ENCODE data around the gene UCK2. TPM values are rescaled to one million over a fixed set of nuclear protein-coding genes. Genes with fewer than 3 reads are reported as not detected.

UCK2 gene
- total RNA-seq, 1 donor from 2014 or later: 14.7 TPM

DNA sequence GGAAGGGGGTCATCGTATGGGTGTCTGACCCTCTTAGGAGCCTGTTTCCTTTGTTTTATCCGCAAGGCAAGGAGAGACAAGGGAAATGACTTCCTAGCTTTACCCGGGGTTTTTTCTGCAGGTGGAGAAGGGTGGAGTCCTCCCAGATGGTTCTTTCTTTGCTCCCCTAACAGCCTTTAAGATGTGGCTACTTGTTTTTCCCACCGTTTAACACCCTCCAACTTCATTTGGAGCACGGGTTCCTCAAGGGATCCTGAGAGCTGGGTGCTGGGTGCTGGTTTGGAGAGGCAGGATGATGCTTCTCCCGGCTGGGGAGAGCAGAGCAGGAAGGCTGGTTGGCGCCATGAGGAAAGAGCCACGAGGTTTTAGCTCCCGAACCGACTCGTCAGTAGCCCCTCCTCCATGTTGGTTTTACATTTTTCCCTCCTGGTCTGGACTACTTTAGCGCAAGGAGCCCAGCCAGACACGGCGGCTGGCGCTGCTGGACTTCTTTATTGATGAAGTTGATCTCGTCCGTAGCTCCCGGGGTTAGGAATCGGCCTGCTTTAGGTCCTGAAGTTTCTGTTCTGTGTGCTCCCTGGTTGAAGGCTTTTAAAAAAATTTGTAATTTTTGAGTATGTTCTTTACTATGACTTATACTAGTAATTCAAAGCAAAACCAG, 1.4 kb downstream of the UCK2 start:
- no peaks in the 10 kb centered on the region for H3K9me3 ChIP-seq
- no peak for TF ChIP-seq CTCF (IDR thresholded peaks at IDR 0.05)
- intact Hi-C loops (cut with DNase I): no loop called here
- no peaks in the 10 kb centered on the region for H3K36me3 ChIP-seq
- DNase-seq (peak; percentile 62), ATAC-seq (peak; percentile 38)
- H3K27ac ChIP-seq: peak overlapping the region; percentile 80
- H3K4me3 ChIP-seq: peak overlapping the region; percentile 85
- no peaks in the 10 kb centered on the region for H3K27me3 ChIP-seq
- H3K4me1 ChIP-seq: peaks cover 10% of the 10 kb centered on the region

- Histone ChIP-seq H3K27ac (no peak overlapping the region), H3K9me3 (no peaks in the 10 kb centered on the region), H3K36me3 (no peaks in the 10 kb centered on the region), H3K4me3 (no peak overlapping the region), H3K4me1 (peaks cover 10% of the 10 kb centered on the region), H3K27me3 (no peaks in the 10 kb centered on the region)
- DNase-seq (no peak), ATAC-seq (no peak)
- intact Hi-C loops (cut with DNase I): no loop called here
- no peak for TF ChIP-seq CTCF (IDR thresholded peaks at IDR 0.05)
These were observed 2.5 kb downstream of the UCK2 start for GRCh38 chr1:165829888-165830287.

GRCh38 chr1:165831146-165831545, 3.7 kb downstream of the UCK2 start:
- Histone ChIP-seq H3K4me3 (no peak overlapping the region), H3K4me1 (peaks cover 10% of the 10 kb centered on the region), H3K27ac (no peak overlapping the region), H3K27me3 (no peaks in the 10 kb centered on the region), H3K9me3 (no peaks in the 10 kb centered on the region), H3K36me3 (no peaks in the 10 kb centered on the region)
- intact Hi-C loops (cut with DNase I): no loop called here
- ATAC-seq (no peak), DNase-seq (no peak)
- no peak for TF ChIP-seq CTCF (IDR thresholded peaks at IDR 0.05)

DNA sequence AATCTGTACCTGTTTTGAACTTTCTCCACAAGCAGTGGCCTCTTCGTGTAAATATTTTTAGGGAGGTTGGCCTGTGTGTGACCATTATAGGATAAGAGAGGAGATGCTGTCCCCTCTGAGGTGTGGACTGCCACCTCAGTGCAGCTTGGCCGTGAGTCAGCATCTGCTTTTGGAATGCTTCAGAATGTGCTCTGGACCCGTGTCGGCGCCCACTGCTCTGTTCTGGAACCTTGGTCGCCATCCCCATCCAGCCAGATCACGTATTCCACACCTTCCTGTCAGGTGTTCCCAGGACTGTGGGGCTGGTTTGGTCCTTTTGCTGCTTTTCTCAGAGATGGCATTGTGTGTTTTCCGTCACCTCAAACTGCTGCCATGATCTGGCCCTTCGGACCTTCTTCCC, 5.5 kb downstream of the UCK2 start:
- no peak for DNase-seq
- no peak overlapping the region for H3K4me3 ChIP-seq
- no peaks in the 10 kb centered on the region for H3K9me3 ChIP-seq
- intact Hi-C loops (cut with DNase I): no loop called here
- H3K36me3 ChIP-seq: no peaks in the 10 kb centered on the region
- peaks cover 20% of the 10 kb centered on the region for H3K4me1 ChIP-seq
- TF ChIP-seq CTCF (IDR thresholded peaks at IDR 0.05): no peak
- ATAC-seq: no peak
- no peak overlapping the region for H3K27ac ChIP-seq
- H3K27me3 ChIP-seq: no peaks in the 10 kb centered on the region

GRCh38 chr1:165833358-165833757, 5.9 kb downstream of the UCK2 start:
- Histone ChIP-seq H3K27ac (no peak overlapping the region), H3K4me1 (peaks cover 21% of the 10 kb centered on the region), H3K9me3 (no peaks in the 10 kb centered on the region), H3K27me3 (no peaks in the 10 kb centered on the region), H3K4me3 (no peak overlapping the region), H3K36me3 (no peaks in the 10 kb centered on the region)
- intact Hi-C loops (cut with DNase I): no loop called here
- DNase-seq: no peak
- no peak for ATAC-seq
- no peak for TF ChIP-seq CTCF (IDR thresholded peaks at IDR 0.05)

DNA sequence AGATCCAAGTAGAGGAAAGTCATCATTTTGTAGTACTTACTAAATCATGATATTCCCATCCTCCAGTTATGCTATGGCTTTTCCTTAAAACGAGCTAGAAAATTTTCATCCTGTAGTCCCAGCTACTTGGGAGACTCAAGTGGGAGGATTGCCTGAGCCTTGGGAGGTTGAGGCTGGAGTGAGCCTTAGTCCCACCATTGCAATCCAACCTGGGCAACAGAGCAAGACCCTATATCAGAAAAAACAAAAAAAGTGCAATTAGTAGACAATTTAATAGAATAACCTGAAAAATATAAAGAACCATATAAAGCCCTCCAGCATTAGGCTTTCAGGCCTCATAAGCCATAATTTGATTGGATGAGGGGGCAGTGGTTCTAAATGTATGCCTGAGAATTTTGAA, 6.8 kb downstream of the UCK2 start:
- no peak for DNase-seq

More for the DNA sequence above, 6.8 kb downstream of the UCK2 start:
- Histone ChIP-seq H3K27me3 (no peaks in the 10 kb centered on the region), H3K27ac (no peak overlapping the region), H3K4me1 (peaks cover 17% of the 10 kb centered on the region), H3K36me3 (no peaks in the 10 kb centered on the region), H3K4me3 (no peak overlapping the region), H3K9me3 (no peaks in the 10 kb centered on the region)
- intact Hi-C loops (cut with DNase I): no loop called here
- TF ChIP-seq CTCF (IDR thresholded peaks at IDR 0.05): no peak
- ATAC-seq: no peak

Measured in upper lobe of right lung (tissue), 1 donor.